HL-60 (cell line): ENCODE data around the gene SCIMP.

Source experiments
- DNase-seq, 2 experiments: peaks; one replicate each; pipeline ENCODE4 v3.0.0-alpha.2; 2010 to 2020; ENCODE audit warnings: low read depth in 1 of 2, low spot score in 1 of 2
- H3K27ac ChIP-seq: fragments of 250-450 bp; sonication (Bioruptor Pico); replicated peaks from 2 replicates; pipeline ENCODE4 v1.5.1; 2020; ENCODE audit warnings: mild to moderate bottlenecking, moderate library complexity
- H3K27me3 ChIP-seq: fragments of 250-450 bp; sonication (Bioruptor Pico); 2 replicates; pipeline ENCODE4 v1.5.1; 2021; ENCODE audit warnings: mild to moderate bottlenecking, moderate library complexity; ENCODE audit not compliant: insufficient read depth, poor library complexity, severe bottlenecking
- H3K4me3 ChIP-seq: replicated peaks from 2 replicates; pipeline ENCODE4 v1.5.1; 2011; ENCODE audit warnings: mild to moderate bottlenecking, control low read depth, low read length; ENCODE audit not compliant: insufficient read depth
- GABPA ChIP-seq: IDR thresholded peaks from 2 replicates; pipeline ENCODE4 v1.6.1; 2012; ENCODE audit warnings: low read depth
- POLR2AphosphoS5 ChIP-seq: IDR thresholded peaks from 2 replicates; pipeline ENCODE4 v1.6.1; 2012; ENCODE audit warnings: low read depth
- SPI1 ChIP-seq: IDR thresholded peaks from 2 replicates; pipeline ENCODE4 v1.6.1; 2012; ENCODE audit warnings: low read depth, mild to moderate bottlenecking, borderline replicate concordance
- TF ChIP-seq, protein P1 (sequence below): IDR thresholded peaks from 2 replicates; pipeline ENCODE4 v1.6.1; 2012; ENCODE audit warnings: low read depth; ENCODE audit not compliant: insufficient replicate concordance
- TF ChIP-seq, protein P2 (sequence below): IDR thresholded peaks from one replicate; pipeline ENCODE4 v1.5.1; 2011; ENCODE audit warnings: low read length, control low read depth, inconsistent platforms; ENCODE audit not compliant: insufficient read depth

SCIMP gene

DNA sequence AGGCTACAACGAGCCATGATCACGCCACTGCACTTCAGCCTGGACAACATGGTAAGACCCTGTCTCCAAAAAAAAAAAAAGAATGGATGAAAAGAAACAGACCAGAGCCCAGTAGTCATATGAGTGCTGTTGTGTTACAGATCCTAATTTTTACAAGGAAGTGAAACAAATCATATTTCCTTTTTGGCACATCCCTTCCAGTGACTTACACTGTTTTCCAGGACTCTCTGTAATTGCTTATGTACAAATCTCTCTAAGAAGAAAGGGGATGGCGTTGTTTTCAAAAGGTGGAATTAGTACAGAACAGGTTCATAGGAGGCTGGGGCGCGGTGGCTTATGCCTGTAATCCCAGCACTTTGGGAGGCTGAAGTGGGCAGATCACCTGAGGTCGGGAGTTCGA is 23.2 kb downstream of the SCIMP start:
- Histone ChIP-seq H3K4me3 (no peak overlapping the region), H3K27ac (no peak overlapping the region), H3K27me3 (no peaks in the 10 kb centered on the region)
- no peak for DNase-seq
- TF ChIP-seq, protein P1, sequence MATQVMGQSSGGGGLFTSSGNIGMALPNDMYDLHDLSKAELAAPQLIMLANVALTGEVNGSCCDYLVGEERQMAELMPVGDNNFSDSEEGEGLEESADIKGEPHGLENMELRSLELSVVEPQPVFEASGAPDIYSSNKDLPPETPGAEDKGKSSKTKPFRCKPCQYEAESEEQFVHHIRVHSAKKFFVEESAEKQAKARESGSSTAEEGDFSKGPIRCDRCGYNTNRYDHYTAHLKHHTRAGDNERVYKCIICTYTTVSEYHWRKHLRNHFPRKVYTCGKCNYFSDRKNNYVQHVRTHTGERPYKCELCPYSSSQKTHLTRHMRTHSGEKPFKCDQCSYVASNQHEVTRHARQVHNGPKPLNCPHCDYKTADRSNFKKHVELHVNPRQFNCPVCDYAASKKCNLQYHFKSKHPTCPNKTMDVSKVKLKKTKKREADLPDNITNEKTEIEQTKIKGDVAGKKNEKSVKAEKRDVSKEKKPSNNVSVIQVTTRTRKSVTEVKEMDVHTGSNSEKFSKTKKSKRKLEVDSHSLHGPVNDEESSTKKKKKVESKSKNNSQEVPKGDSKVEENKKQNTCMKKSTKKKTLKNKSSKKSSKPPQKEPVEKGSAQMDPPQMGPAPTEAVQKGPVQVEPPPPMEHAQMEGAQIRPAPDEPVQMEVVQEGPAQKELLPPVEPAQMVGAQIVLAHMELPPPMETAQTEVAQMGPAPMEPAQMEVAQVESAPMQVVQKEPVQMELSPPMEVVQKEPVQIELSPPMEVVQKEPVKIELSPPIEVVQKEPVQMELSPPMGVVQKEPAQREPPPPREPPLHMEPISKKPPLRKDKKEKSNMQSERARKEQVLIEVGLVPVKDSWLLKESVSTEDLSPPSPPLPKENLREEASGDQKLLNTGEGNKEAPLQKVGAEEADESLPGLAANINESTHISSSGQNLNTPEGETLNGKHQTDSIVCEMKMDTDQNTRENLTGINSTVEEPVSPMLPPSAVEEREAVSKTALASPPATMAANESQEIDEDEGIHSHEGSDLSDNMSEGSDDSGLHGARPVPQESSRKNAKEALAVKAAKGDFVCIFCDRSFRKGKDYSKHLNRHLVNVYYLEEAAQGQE, result no peak
- TF ChIP-seq, protein P2, sequence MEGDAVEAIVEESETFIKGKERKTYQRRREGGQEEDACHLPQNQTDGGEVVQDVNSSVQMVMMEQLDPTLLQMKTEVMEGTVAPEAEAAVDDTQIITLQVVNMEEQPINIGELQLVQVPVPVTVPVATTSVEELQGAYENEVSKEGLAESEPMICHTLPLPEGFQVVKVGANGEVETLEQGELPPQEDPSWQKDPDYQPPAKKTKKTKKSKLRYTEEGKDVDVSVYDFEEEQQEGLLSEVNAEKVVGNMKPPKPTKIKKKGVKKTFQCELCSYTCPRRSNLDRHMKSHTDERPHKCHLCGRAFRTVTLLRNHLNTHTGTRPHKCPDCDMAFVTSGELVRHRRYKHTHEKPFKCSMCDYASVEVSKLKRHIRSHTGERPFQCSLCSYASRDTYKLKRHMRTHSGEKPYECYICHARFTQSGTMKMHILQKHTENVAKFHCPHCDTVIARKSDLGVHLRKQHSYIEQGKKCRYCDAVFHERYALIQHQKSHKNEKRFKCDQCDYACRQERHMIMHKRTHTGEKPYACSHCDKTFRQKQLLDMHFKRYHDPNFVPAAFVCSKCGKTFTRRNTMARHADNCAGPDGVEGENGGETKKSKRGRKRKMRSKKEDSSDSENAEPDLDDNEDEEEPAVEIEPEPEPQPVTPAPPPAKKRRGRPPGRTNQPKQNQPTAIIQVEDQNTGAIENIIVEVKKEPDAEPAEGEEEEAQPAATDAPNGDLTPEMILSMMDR, result no peak
- TF ChIP-seq SPI1, result no peak
- TF ChIP-seq POLR2AphosphoS5, result no peak
- no peak for TF ChIP-seq GABPA

DNA sequence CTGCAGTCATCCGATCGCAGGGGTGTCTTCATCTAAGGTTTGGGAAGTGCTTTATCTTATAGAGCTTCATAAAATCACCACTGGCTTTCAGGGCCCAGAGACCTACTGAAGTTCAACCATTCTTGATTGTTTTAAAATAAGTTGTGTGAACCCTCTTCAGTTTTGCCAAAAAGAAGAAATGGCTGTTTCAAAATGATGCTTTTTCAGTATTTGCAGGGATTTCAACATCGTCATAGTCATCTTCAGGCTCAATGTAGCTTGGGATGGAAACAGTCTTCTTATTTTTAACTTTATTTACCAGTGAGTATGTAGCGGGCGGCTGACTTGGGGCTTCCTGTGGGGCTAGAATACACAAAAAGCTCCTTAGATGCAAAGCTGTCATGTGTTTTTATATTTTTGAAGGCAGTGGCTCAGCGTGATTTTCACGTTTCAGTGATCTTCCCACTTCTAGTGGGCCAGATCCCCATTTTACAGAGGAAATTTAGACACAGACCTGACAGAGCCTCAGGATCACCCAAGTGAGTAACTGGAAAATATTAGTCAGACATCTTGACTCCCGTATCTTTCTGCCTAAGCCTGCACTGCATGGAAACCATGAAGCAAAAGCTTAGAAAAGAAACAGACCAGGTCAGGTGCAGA is 23.9 kb downstream of the SCIMP start:
- no peak for TF ChIP-seq SPI1
- TF ChIP-seq, protein P1, result no peak
- TF ChIP-seq POLR2AphosphoS5, result no peak
- H3K4me3 ChIP-seq, result no peak overlapping the region
- no peak for DNase-seq
- H3K27ac ChIP-seq, result no peak overlapping the region
- H3K27me3 ChIP-seq, result no peaks in the 10 kb centered on the region

DNA sequence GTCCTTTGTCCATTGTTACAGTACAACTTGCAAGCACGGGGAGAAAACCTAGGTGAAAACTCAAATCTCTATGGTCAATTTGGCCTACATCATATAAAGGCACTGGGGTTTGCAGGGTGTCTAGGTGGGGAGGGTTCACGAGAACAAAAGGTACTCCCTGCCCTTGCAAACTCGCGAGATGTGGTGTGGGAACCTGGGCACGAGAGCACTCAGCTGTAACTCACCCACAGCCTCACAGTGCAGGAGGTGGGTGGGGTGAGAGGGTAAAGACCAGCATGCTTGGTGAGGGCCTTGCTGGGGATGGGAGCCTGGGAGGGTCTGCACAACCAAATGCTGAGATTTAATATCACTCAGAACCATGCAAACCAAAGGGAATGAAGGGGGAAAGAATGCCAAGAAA is 24.6 kb downstream of the SCIMP start:
- Histone ChIP-seq H3K27me3 (no peaks in the 10 kb centered on the region), H3K27ac (no peak overlapping the region), H3K4me3 (no peak overlapping the region)
- no peak for TF ChIP-seq GABPA
- TF ChIP-seq, protein P1, result no peak
- no peak for TF ChIP-seq POLR2AphosphoS5
- TF ChIP-seq SPI1, result no peak
- TF ChIP-seq, protein P2, result no peak
- DNase-seq, result no peak
